Natural killer cell treated with Interleukin-12 subunit alpha and Interleukin-12 subunit beta and Interleukin-15 and Interleukin-18, amount 100 ng/mL, for 72 hours (primary cell): ENCODE results near the gene PPP2R5D. TPM values are rescaled to one million over a fixed set of nuclear protein-coding genes. Genes with fewer than 3 reads are reported as not detected.
"Not testable (repeated sequence)": the region's sequence is repeated elsewhere in the genome, so short reads cannot be mapped to it uniquely, and the experiment has no call there.

Source experiments
- ATAC-seq, 2 donors: fragments of 150-1000 bp; cut with Tn5 transposase in 1 of 2; sonication (Bioruptor Pico), chemical (Tn5 transposase) in 1 of 2; 2 replicates each; pipeline ENCODE4 v1.10.0; 2021
- DNase-seq: peaks from one replicate; pipeline ENCODE4 v3.0.0; 2022; ENCODE audit warnings: low spot score
- H3K27ac Mint-ChIP-seq, 2 donors: 1 replicate in 1 of 2; 2 replicates in 1 of 2; pipeline ENCODE4 v1.8.0; 2022; ENCODE audit warnings: mixed read lengths in 2 of 2, mild to moderate bottlenecking in 1 of 2, moderate library complexity in 1 of 2
- H3K27me3 Mint-ChIP-seq, 2 donors: 1 replicate in 1 of 2; 2 replicates in 1 of 2; pipeline ENCODE4 v1.8.0; 2022; ENCODE audit warnings: mixed read lengths in 2 of 2
- H3K36me3 Mint-ChIP-seq: one replicate; pipeline ENCODE4 v1.8.0; 2022; ENCODE audit warnings: mixed read lengths
- H3K4me1 Mint-ChIP-seq, 2 donors: 1 replicate in 1 of 2; 2 replicates in 1 of 2; pipeline ENCODE4 v1.8.0; 2022; ENCODE audit warnings: low read depth in 2 of 2, mixed read lengths in 2 of 2, mild to moderate bottlenecking in 1 of 2
- H3K4me3 Mint-ChIP-seq: one replicate; pipeline ENCODE4 v1.8.0; 2022; ENCODE audit warnings: mixed read lengths
- H3K9me3 Mint-ChIP-seq: 2 replicates; pipeline ENCODE4 v1.8.0; 2022; ENCODE audit warnings: mixed read lengths
- total RNA-seq, 2 donors: library from RNA; stranded (reverse); gene quantifications; one replicate each; pipeline ENCODE4 v1.2.3, GENCODE V29; 2022

The PPP2R5D gene
- total RNA-seq = 10 to 100 TPM; 38.9 to 47.8 TPM

- H3K27ac Mint-ChIP-seq = peak within 1 kb of the TSS; percentile 77 to 91
- DNase-seq (peak; percentile 97), ATAC-seq (peak; percentile 97)
- H3K9me3 Mint-ChIP-seq = no peaks in the 10 kb centered on the region
- H3K4me1 Mint-ChIP-seq = peaks cover 49 to 50% of the 10 kb centered on the region in 2 donors
- no peaks in the 10 kb centered on the region for H3K27me3 Mint-ChIP-seq
- H3K4me3 Mint-ChIP-seq = peak within 1 kb of the TSS; percentile 92
- H3K36me3 Mint-ChIP-seq = peaks cover 4% of the 10 kb centered on the region
Observed at GRCh38 chr6:42984001-42984923, at the start of gene PPP2R5D. Gene PPP2R5D (plus strand): TSS chr6:42984570. CDS start chr6:42984678, 108 bp downstream.

- no peak for DNase-seq
- no peaks in the 10 kb centered on the region for H3K9me3 Mint-ChIP-seq
- no peak overlapping the region for H3K4me3 Mint-ChIP-seq
- no peak overlapping the region for H3K27ac Mint-ChIP-seq
- no peak for ATAC-seq
- peaks cover 28 to 45% of the 10 kb centered on the region in 2 donors for H3K4me1 Mint-ChIP-seq
- H3K36me3 Mint-ChIP-seq = peaks cover 11% of the 10 kb centered on the region
- H3K27me3 Mint-ChIP-seq = no peaks in the 10 kb centered on the region
Observed at GRCh38 chr6:42935322-42935721, 49.0 kb upstream of the PPP2R5D start.

GRCh38 chr6:42936398-42936797, 48.0 kb upstream of the PPP2R5D start:
- peaks cover 9% of the 10 kb centered on the region for H3K36me3 Mint-ChIP-seq
- ATAC-seq (no peak), DNase-seq (no peak)
- H3K27ac Mint-ChIP-seq = peak overlapping the region in 1 of 2 donors; percentile 31
- peaks cover 18 to 36% of the 10 kb centered on the region in 2 donors for H3K4me1 Mint-ChIP-seq
- H3K27me3 Mint-ChIP-seq = no peaks in the 10 kb centered on the region
- no peaks in the 10 kb centered on the region for H3K9me3 Mint-ChIP-seq
- no peak overlapping the region for H3K4me3 Mint-ChIP-seq

GRCh38 chr6:42937548-42938427, 46.6 kb upstream of the PPP2R5D start:
- Mint-ChIP-seq H3K27ac (peak overlapping the region; percentile 44 to 61), H3K27me3 (no peaks in the 10 kb centered on the region), H3K4me1 (peaks cover 7 to 25% of the 10 kb centered on the region in 2 donors), H3K9me3 (no peaks in the 10 kb centered on the region), H3K36me3 (peaks cover 9% of the 10 kb centered on the region), H3K4me3 (no peak overlapping the region)
- DNase-seq = no peak
- ATAC-seq = peak in 1 of 2 donors; percentile 11

- Mint-ChIP-seq H3K27ac (peak overlapping the region; percentile 44 to 61), H3K4me3 (no peak overlapping the region), H3K9me3 (no peaks in the 10 kb centered on the region), H3K27me3 (no peaks in the 10 kb centered on the region), H3K36me3 (peaks cover 9% of the 10 kb centered on the region), H3K4me1 (peaks cover under 1 to 18% of the 10 kb centered on the region in 2 donors)
- ATAC-seq (no peak), DNase-seq (no peak)
Observed at GRCh38 chr6:42938428-42938796, 46.0 kb upstream of the PPP2R5D start.

GRCh38 chr6:42938987-42939809, 45.2 kb upstream of the PPP2R5D start:
- DNase-seq = no peak
- no peak overlapping the region for H3K4me3 Mint-ChIP-seq
- H3K4me1 Mint-ChIP-seq = peaks cover 0 to 14% of the 10 kb centered on the region in 2 donors
- peaks cover 9% of the 10 kb centered on the region for H3K36me3 Mint-ChIP-seq
- H3K9me3 Mint-ChIP-seq = no peaks in the 10 kb centered on the region
- ATAC-seq = no peak
- H3K27ac Mint-ChIP-seq = no peak overlapping the region
- H3K27me3 Mint-ChIP-seq = no peaks in the 10 kb centered on the region

- H3K9me3 Mint-ChIP-seq = no peaks in the 10 kb centered on the region
- no peak overlapping the region for H3K27ac Mint-ChIP-seq
- no peaks in the 10 kb centered on the region for H3K27me3 Mint-ChIP-seq
- ATAC-seq (no peak), DNase-seq (no peak)
- no peak overlapping the region for H3K4me3 Mint-ChIP-seq
- peaks cover 9% of the 10 kb centered on the region for H3K36me3 Mint-ChIP-seq
- peaks cover 0 to 14% of the 10 kb centered on the region in 2 donors for H3K4me1 Mint-ChIP-seq
Observed at GRCh38 chr6:42939810-42940167, 44.6 kb upstream of the PPP2R5D start.

- ATAC-seq = no peak
- Mint-ChIP-seq H3K27ac (peak overlapping the region in 1 of 2 donors; percentile 53), H3K27me3 (no peaks in the 10 kb centered on the region), H3K36me3 (peaks cover 9% of the 10 kb centered on the region), H3K4me1 (peaks cover 0 to 14% of the 10 kb centered on the region in 2 donors), H3K4me3 (no peak overlapping the region), H3K9me3 (no peaks in the 10 kb centered on the region)
- no peak for DNase-seq
Observed at GRCh38 chr6:42940493-42941045, 43.8 kb upstream of the PPP2R5D start.

- not testable (repeated sequence) for ATAC-seq, H3K27me3 Mint-ChIP-seq
- peak overlapping the region in 1 of 2 donors; percentile 53 for H3K27ac Mint-ChIP-seq
Observed at GRCh38 chr6:42941356-42941755, 43.0 kb upstream of the PPP2R5D start.

GRCh38 chr6:42942444-42942843, 41.9 kb upstream of the PPP2R5D start:
- Mint-ChIP-seq H3K4me1 (peaks cover 0 to 5% of the 10 kb centered on the region in 2 donors), H3K27me3 (no peaks in the 10 kb centered on the region), H3K4me3 (no peak overlapping the region), H3K27ac (no peak overlapping the region), H3K36me3 (peaks cover 5% of the 10 kb centered on the region), H3K9me3 (no peaks in the 10 kb centered on the region)
- DNase-seq (no peak), ATAC-seq (no peak)

More at GRCh38 chr6:42941356-42941755, 43.0 kb upstream of the PPP2R5D start:
- H3K4me3 Mint-ChIP-seq, H3K9me3 Mint-ChIP-seq, H3K36me3 Mint-ChIP-seq, H3K4me1 Mint-ChIP-seq, DNase-seq: not testable (repeated sequence)

- no peaks in the 10 kb centered on the region for H3K4me1 Mint-ChIP-seq
- no peak overlapping the region for H3K4me3 Mint-ChIP-seq
- H3K9me3 Mint-ChIP-seq = no peaks in the 10 kb centered on the region
- DNase-seq (no peak), ATAC-seq (no peak)
- H3K27ac Mint-ChIP-seq = no peak overlapping the region
- H3K36me3 Mint-ChIP-seq = no peaks in the 10 kb centered on the region
- no peaks in the 10 kb centered on the region for H3K27me3 Mint-ChIP-seq
Observed at GRCh38 chr6:42947950-42948349, 36.4 kb upstream of the PPP2R5D start.

GRCh38 chr6:42952389-42952788, 32.0 kb upstream of the PPP2R5D start:
- Mint-ChIP-seq H3K9me3 (no peaks in the 10 kb centered on the region), H3K27ac (no peak overlapping the region), H3K36me3 (no peaks in the 10 kb centered on the region), H3K4me1 (no peaks in the 10 kb centered on the region), H3K27me3 (no peaks in the 10 kb centered on the region), H3K4me3 (no peak overlapping the region)
- DNase-seq (no peak), ATAC-seq (no peak)

- not testable (repeated sequence) for H3K4me1 Mint-ChIP-seq, H3K9me3 Mint-ChIP-seq, H3K27ac Mint-ChIP-seq, H3K27me3 Mint-ChIP-seq, H3K4me3 Mint-ChIP-seq, H3K36me3 Mint-ChIP-seq, ATAC-seq, DNase-seq
Observed at GRCh38 chr6:42954405-42954804, 30.0 kb upstream of the PPP2R5D start.
